Tibial artery (tissue), 4 donors: Measurements from ENCODE around the gene TLL2.

Source experiments
- DNase-seq, 2 donors: peaks; one replicate each; pipeline ENCODE4 v3.0.0-alpha.2; 2019
- H3K27ac ChIP-seq, 2 donors: fragments of 200-600 bp; sonication (generic) in 1 of 2; 1 replicate in 1 of 2; 2 replicates in 1 of 2; pipeline ENCODE4 v1.5.1; 2018 to 2019; ENCODE audit warnings: mild to moderate bottlenecking in 1 of 2
- H3K27me3 ChIP-seq, 2 donors: fragments of 200-600 bp; sonication (generic) in 1 of 2; one replicate each; pipeline versions ENCODE4 v1.5.1 to v1.6.0; 2016 to 2019
- H3K36me3 ChIP-seq, 3 donors: fragments of 200-600 bp; sonication (generic) in 2 of 3; one replicate each; pipeline ENCODE4 v1.5.1; 2016 to 2019; ENCODE audit warnings: mild to moderate bottlenecking in 2 of 3
- H3K4me1 ChIP-seq, 4 donors: fragments of 200-600 bp; sonication (generic) in 2 of 4; 1 replicate in 3 of 4; 2 replicates in 1 of 4; pipeline ENCODE4 v1.5.1; 2016 to 2019
- H3K4me3 ChIP-seq, 2 donors: fragments of 200-600 bp; sonication (generic) in 1 of 2; 1 replicate in 1 of 2; 2 replicates in 1 of 2; pipeline ENCODE4 v1.5.1; 2018 to 2019; ENCODE audit warnings: mild to moderate bottlenecking in 2 of 2
- H3K9me3 ChIP-seq, 3 donors: fragments of 200-600 bp; sonication (generic) in 1 of 3; one replicate each; pipeline ENCODE4 v1.5.1; 2016 to 2019
- CTCF ChIP-seq, 2 experiments: fragments of 200-600 bp in 1 of 2; fragments of 450-650 bp in 1 of 2; IDR thresholded peaks; one replicate each; pipeline ENCODE4 v1.5.1; 2017 to 2019; ENCODE audit warnings: antibody characterized with exemption in 2 of 2, mild to moderate bottlenecking in 1 of 2, moderate library complexity in 1 of 2
- intact Hi-C: fragments of 100-400 bp; cut with DNase I; formaldehyde crosslinking; loops from one replicate; pipeline ENCODE4 v1.15.0; 2023; ENCODE audit warnings: low total_unique reads

TLL2 gene

GRCh38 chr10:96532523-96532922, 18.8 kb upstream of the TLL2 start:
- TF ChIP-seq CTCF (IDR thresholded peaks at IDR 0.05): no peak
- Histone ChIP-seq H3K27me3 (no peaks in the 10 kb centered on the region), H3K4me3 (no peak overlapping the region), H3K9me3 (no peaks in the 10 kb centered on the region), H3K36me3 (peaks cover 18 to 55% (median 18%) of the 10 kb centered on the region in 3 donors), H3K27ac (no peak overlapping the region), H3K4me1 (no peaks in the 10 kb centered on the region)
- intact Hi-C loops: no loop called here
- no peak for DNase-seq

- peaks cover 38 to 75% (median 42%) of the 10 kb centered on the region in 3 donors for H3K36me3 ChIP-seq
- no peak for TF ChIP-seq CTCF (IDR thresholded peaks at IDR 0.05)
- no peak for DNase-seq
- H3K4me1 ChIP-seq: no peaks in the 10 kb centered on the region
- H3K27ac ChIP-seq: no peak overlapping the region
- H3K27me3 ChIP-seq: no peaks in the 10 kb centered on the region
- H3K9me3 ChIP-seq: no peaks in the 10 kb centered on the region
- H3K4me3 ChIP-seq: no peak overlapping the region
- intact Hi-C loops: no loop called here
Measured at GRCh38 chr10:96529634-96530279, 16.0 kb upstream of the TLL2 start.

GRCh38 chr10:96524741-96525140, 11.0 kb upstream of the TLL2 start:
- no peak for TF ChIP-seq CTCF (IDR thresholded peaks at IDR 0.05)
- Histone ChIP-seq H3K27ac (no peak overlapping the region), H3K9me3 (no peaks in the 10 kb centered on the region), H3K36me3 (peaks cover 46 to 61% (median 54%) of the 10 kb centered on the region in 3 donors), H3K4me3 (no peak overlapping the region), H3K27me3 (no peaks in the 10 kb centered on the region), H3K4me1 (no peaks in the 10 kb centered on the region)
- intact Hi-C loops: no loop called here
- DNase-seq: no peak

- no peaks in the 10 kb centered on the region for H3K9me3 ChIP-seq
- no peak for TF ChIP-seq CTCF (IDR thresholded peaks at IDR 0.05)
- H3K27me3 ChIP-seq: peaks cover 0 to 8% of the 10 kb centered on the region in 2 donors
- intact Hi-C loops: loop anchor here (10.0 kb wide), 1 partner anchor 122 kb away; no protein-coding TSS in a partner anchor
- no peak overlapping the region for H3K4me3 ChIP-seq
- no peak for DNase-seq
- H3K27ac ChIP-seq: no peak overlapping the region
- H3K36me3 ChIP-seq: peaks cover 17 to 22% (median 17%) of the 10 kb centered on the region in 3 donors
- peaks cover 4 to 23% (median 17%) of the 10 kb centered on the region in 4 donors for H3K4me1 ChIP-seq
Measured at GRCh38 chr10:96517284-96517683, 3.6 kb upstream of the TLL2 start.

- DNase-seq: no peak
- Histone ChIP-seq H3K4me3 (no peak overlapping the region), H3K27me3 (peaks cover 0 to 9% of the 10 kb centered on the region in 2 donors), H3K4me1 (peaks cover 4 to 26% (median 19%) of the 10 kb centered on the region in 4 donors), H3K36me3 (peaks cover 8 to 13% (median 10%) of the 10 kb centered on the region in 3 donors), H3K9me3 (no peaks in the 10 kb centered on the region), H3K27ac (no peak overlapping the region)
- intact Hi-C loops: loop anchor here (10.0 kb wide), 1 partner anchor 122 kb away; no protein-coding TSS in a partner anchor
- TF ChIP-seq CTCF (IDR thresholded peaks at IDR 0.05): no peak
Measured at GRCh38 chr10:96516337-96516736, 2.6 kb upstream of the TLL2 start.
